GM23338 (cell line): ENCODE measurements around the gene RIOK3. TPM values are rescaled to one million over a fixed set of nuclear protein-coding genes. Genes with fewer than 3 reads are reported as not detected.

Experiments used
- ATAC-seq: fragments of 200-7000 bp; cut with Tn5 transposase; 3 replicates; pipeline ENCODE4 v1.9.1; 2020
- DNase-seq: peaks from one replicate; pipeline ENCODE4 v3.0.0-alpha.2; 2015; ENCODE audit warnings: low spot score
- H2AFZ ChIP-seq: fragments of 200-600 bp; sonication (generic); 2 replicates; pipeline ENCODE4 v1.8.0; 2016; ENCODE audit warnings: antibody characterized with exemption, mild to moderate bottlenecking, moderate library complexity
- H3F3A ChIP-seq: fragments of 200-600 bp; sonication (generic); replicated peaks from 2 replicates; pipeline ENCODE4 v1.8.0; 2017; ENCODE audit warnings: antibody characterized with exemption, mixed run types, low read depth
- H3K27ac ChIP-seq: fragments of 200-600 bp; sonication (generic); 2 replicates; pipeline ENCODE4 v1.6.1; 2016; ENCODE audit warnings: low read depth
- H3K27me3 ChIP-seq: fragments of 200-600 bp; sonication (generic); 2 replicates; pipeline ENCODE4 v1.8.0; 2016; ENCODE audit warnings: mild to moderate bottlenecking, mixed run types, moderate library complexity; ENCODE audit not compliant: insufficient read depth
- H3K36me3 ChIP-seq: fragments of 200-600 bp; sonication (generic); 2 replicates; pipeline ENCODE4 v1.8.0; 2016; ENCODE audit warnings: mild to moderate bottlenecking; ENCODE audit not compliant: insufficient read depth
- H3K4me1 ChIP-seq: fragments of 200-600 bp; sonication (generic); 2 replicates; pipeline ENCODE4 v1.8.0; 2016; ENCODE audit warnings: mild to moderate bottlenecking, moderate library complexity; ENCODE audit not compliant: insufficient read depth
- H3K4me2 ChIP-seq: fragments of 200-600 bp; sonication (generic); 2 replicates; pipeline ENCODE4 v1.7.1; 2017; ENCODE audit warnings: mixed run types
- H3K4me3 ChIP-seq: fragments of 200-600 bp; sonication (generic); 2 replicates; pipeline ENCODE4 v1.6.1; 2016; ENCODE audit warnings: mixed run types
- H3K79me2 ChIP-seq: fragments of 200-600 bp; sonication (generic); replicated peaks from 2 replicates; pipeline ENCODE4 v1.8.0; 2017; ENCODE audit warnings: mild to moderate bottlenecking; ENCODE audit not compliant: insufficient read depth
- H3K9me2 ChIP-seq: fragments of 200-600 bp; sonication (generic); 2 replicates; pipeline ENCODE4 v1.8.0; 2017; ENCODE audit not compliant: insufficient read depth
- H4K20me1 ChIP-seq: fragments of 200-600 bp; sonication (generic); replicated peaks from 2 replicates; pipeline ENCODE4 v1.8.0; 2017; ENCODE audit warnings: mild to moderate bottlenecking; ENCODE audit not compliant: insufficient read depth
- H3K27ac Mint-ChIP-seq: 2 replicates; pipeline ENCODE4 v1.8.0; 2020; ENCODE audit warnings: inconsistent platforms, mild to moderate bottlenecking, moderate library complexity, mixed read lengths
- H3K27me3 Mint-ChIP-seq: 3 replicates; pipeline ENCODE4 v1.8.0; 2022; ENCODE audit warnings: low read depth, mild to moderate bottlenecking, moderate library complexity, mixed read lengths, inconsistent platforms; ENCODE audit not compliant: insufficient read depth, poor library complexity
- H3K36me3 Mint-ChIP-seq: 3 replicates; pipeline ENCODE4 v1.8.0; 2021; ENCODE audit warnings: low read depth, mild to moderate bottlenecking, inconsistent platforms, moderate library complexity, mixed read lengths
- H3K4me1 Mint-ChIP-seq: 3 replicates; pipeline ENCODE4 v1.8.0; 2020; ENCODE audit warnings: mild to moderate bottlenecking, inconsistent platforms, mixed read lengths
- H3K4me3 Mint-ChIP-seq: 3 replicates; pipeline ENCODE4 v1.8.0; 2021; ENCODE audit warnings: moderate library complexity, mild to moderate bottlenecking, inconsistent platforms, mixed read lengths
- H3K9me3 Mint-ChIP-seq: 3 replicates; pipeline ENCODE4 v1.8.0; 2020; ENCODE audit warnings: moderate library complexity, mild to moderate bottlenecking, inconsistent platforms, mixed read lengths
- CREB1 ChIP-seq: fragments of 250-450 bp; sonication (Bioruptor Pico); IDR thresholded peaks from 2 replicates; pipeline ENCODE4 v1.5.0; 2020; ENCODE audit warnings: low read depth, mild to moderate bottlenecking, moderate library complexity
- ETS1 ChIP-seq: IDR thresholded peaks from 2 replicates; pipeline ENCODE4 v1.6.1; 2016; ENCODE audit warnings: antibody characterized with exemption
- EZH2 ChIP-seq: fragments of 200-600 bp; sonication (generic); IDR thresholded peaks from one replicate; pipeline ENCODE4 v1.8.0; 2017; ENCODE audit warnings: antibody characterized with exemption, mild to moderate bottlenecking, low read depth; ENCODE audit not compliant: unreplicated experiment
- EZH2phosphoT487 ChIP-seq: fragments of 200-600 bp; sonication (generic); IDR thresholded peaks from one replicate; pipeline ENCODE4 v1.8.1; 2018; ENCODE audit warnings: antibody characterized with exemption; ENCODE audit not compliant: unreplicated experiment
- JUNB ChIP-seq: IDR thresholded peaks from one replicate; pipeline ENCODE4 v1.6.1; 2016; ENCODE audit warnings: antibody characterized with exemption; ENCODE audit not compliant: unreplicated experiment
- NANOG ChIP-seq: IDR thresholded peaks from 2 replicates; pipeline ENCODE4 v1.6.1; 2016; ENCODE audit warnings: antibody characterized with exemption, borderline replicate concordance
- POLR2AphosphoS5 ChIP-seq: IDR thresholded peaks from 2 replicates; pipeline ENCODE4 v1.6.1; 2016; ENCODE audit warnings: antibody characterized with exemption, low read depth
- REST ChIP-seq: IDR thresholded peaks from one replicate; pipeline ENCODE4 v1.6.1; 2018; ENCODE audit warnings: antibody characterized with exemption; ENCODE audit not compliant: unreplicated experiment
- STAT1 ChIP-seq: IDR thresholded peaks from one replicate; pipeline ENCODE4 v1.6.1; 2016; ENCODE audit warnings: antibody characterized with exemption; ENCODE audit not compliant: unreplicated experiment
- ZNF114 ChIP-seq: fragments of 250-450 bp; sonication (Bioruptor Pico); IDR thresholded peaks from 2 replicates; pipeline ENCODE4 v1.5.0; 2020; ENCODE audit warnings: mild to moderate bottlenecking, moderate library complexity
- polyA plus RNA-seq: library from polyadenylated mRNA; unstranded; fragments of >200 nt; fragmentation: Nextera tagmentation; extraction: Ambion mirVana; gene quantifications from 2 replicates; pipeline ENCODE4 v1.2.1, GENCODE V29; 2016
- total RNA-seq: library from RNA; depleted of rRNA; stranded (reverse); fragments of >200 nt; shearing (Covaris generic); gene quantifications from 2 replicates; pipeline ENCODE4 v1.2.3, GENCODE V29; 2014
- TF ChIP-seq, protein P1 (sequence below): fragments of 250-450 bp; sonication (Bioruptor Pico); IDR thresholded peaks from 2 replicates; pipeline ENCODE4 v1.5.0; 2020; ENCODE audit warnings: mild to moderate bottlenecking, moderate library complexity
- TF ChIP-seq, protein P2 (sequence below), 2 experiments: fragments of 200-600 bp in 1 of 2; sonication (generic) in 1 of 2; conservative IDR thresholded peaks; 2 replicates each; pipeline versions ENCODE4 v1.5.1 to v1.6.1; 2016 to 2017; ENCODE audit warnings: antibody characterized with exemption in 2 of 2, low read depth in 2 of 2, mild to moderate bottlenecking in 2 of 2, moderate library complexity in 1 of 2

Gene RIOK3
- total and polyA plus RNA-seq, 2 experiments from 2014 or later = 20.8 to 22.1 TPM

DNA sequence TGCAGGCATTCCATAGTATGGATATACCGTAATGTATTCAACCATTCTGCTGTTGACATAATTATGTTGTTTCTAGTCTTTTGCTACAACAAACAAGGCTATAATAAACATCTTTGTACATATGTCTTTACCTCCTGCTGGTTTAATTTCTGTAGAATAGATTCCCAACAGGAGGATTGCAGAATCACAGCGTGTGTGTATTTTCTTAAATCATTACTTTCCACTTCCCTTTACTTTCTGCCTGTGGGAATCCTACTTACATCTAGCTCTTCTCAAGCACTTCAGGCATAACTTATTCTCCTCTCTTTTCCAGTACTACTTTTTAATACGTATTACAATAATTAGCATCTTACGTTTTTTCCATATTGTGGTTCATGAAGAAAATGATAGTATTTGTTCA, 13.0 kb upstream of the RIOK3 start (continued):
- TF ChIP-seq, protein P1, sequence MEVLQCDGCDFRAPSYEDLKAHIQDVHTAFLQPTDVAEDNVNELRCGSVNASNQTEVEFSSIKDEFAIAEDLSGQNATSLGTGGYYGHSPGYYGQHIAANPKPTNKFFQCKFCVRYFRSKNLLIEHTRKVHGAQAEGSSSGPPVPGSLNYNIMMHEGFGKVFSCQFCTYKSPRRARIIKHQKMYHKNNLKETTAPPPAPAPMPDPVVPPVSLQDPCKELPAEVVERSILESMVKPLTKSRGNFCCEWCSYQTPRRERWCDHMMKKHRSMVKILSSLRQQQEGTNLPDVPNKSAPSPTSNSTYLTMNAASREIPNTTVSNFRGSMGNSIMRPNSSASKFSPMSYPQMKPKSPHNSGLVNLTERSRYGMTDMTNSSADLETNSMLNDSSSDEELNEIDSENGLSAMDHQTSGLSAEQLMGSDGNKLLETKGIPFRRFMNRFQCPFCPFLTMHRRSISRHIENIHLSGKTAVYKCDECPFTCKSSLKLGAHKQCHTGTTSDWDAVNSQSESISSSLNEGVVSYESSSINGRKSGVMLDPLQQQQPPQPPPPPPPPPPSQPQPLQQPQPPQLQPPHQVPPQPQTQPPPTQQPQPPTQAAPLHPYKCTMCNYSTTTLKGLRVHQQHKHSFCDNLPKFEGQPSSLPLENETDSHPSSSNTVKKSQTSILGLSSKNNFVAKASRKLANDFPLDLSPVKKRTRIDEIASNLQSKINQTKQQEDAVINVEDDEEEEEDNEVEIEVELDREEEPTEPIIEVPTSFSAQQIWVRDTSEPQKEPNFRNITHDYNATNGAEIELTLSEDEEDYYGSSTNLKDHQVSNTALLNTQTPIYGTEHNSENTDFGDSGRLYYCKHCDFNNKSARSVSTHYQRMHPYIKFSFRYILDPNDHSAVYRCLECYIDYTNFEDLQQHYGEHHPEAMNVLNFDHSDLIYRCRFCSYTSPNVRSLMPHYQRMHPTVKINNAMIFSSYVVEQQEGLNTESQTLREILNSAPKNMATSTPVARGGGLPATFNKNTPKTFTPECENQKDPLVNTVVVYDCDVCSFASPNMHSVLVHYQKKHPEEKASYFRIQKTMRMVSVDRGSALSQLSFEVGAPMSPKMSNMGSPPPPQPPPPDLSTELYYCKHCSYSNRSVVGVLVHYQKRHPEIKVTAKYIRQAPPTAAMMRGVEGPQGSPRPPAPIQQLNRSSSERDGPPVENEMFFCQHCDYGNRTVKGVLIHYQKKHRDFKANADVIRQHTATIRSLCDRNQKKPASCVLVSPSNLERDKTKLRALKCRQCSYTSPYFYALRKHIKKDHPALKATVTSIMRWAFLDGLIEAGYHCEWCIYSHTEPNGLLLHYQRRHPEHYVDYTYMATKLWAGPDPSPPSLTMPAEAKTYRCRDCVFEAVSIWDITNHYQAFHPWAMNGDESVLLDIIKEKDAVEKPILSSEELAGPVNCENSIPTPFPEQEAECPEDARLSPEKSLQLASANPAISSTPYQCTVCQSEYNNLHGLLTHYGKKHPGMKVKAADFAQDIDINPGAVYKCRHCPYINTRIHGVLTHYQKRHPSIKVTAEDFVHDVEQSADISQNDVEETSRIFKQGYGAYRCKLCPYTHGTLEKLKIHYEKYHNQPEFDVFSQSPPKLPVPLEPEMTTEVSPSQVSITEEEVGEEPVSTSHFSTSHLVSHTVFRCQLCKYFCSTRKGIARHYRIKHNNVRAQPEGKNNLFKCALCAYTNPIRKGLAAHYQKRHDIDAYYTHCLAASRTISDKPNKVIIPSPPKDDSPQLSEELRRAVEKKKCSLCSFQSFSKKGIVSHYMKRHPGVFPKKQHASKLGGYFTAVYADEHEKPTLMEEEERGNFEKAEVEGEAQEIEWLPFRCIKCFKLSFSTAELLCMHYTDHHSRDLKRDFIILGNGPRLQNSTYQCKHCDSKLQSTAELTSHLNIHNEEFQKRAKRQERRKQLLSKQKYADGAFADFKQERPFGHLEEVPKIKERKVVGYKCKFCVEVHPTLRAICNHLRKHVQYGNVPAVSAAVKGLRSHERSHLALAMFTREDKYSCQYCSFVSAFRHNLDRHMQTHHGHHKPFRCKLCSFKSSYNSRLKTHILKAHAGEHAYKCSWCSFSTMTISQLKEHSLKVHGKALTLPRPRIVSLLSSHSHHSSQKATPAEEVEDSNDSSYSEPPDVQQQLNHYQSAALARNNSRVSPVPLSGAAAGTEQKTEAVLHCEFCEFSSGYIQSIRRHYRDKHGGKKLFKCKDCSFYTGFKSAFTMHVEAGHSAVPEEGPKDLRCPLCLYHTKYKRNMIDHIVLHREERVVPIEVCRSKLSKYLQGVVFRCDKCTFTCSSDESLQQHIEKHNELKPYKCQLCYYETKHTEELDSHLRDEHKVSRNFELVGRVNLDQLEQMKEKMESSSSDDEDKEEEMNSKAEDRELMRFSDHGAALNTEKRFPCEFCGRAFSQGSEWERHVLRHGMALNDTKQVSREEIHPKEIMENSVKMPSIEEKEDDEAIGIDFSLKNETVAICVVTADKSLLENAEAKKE (CRISPR knock-in tag) = no peak

GRCh38 chr18:23442958-23443357, 10.1 kb upstream of the RIOK3 start:
- Histone ChIP-seq H4K20me1 (no peaks in the 10 kb centered on the region), H3K36me3 (no peaks in the 10 kb centered on the region), H2AFZ (no peak overlapping the region), H3K27ac (no peak overlapping the region), H3K4me1 (no peaks in the 10 kb centered on the region), H3F3A (no peaks in the 10 kb centered on the region), H3K4me2 (no peak overlapping the region), H3K27me3 (no peaks in the 10 kb centered on the region), H3K79me2 (no peaks in the 10 kb centered on the region), H3K4me3 (no peak overlapping the region), H3K9me2 (no peaks in the 10 kb centered on the region)
- Mint-ChIP-seq H3K9me3 (no peaks in the 10 kb centered on the region), H3K27me3 (peaks cover 3% of the 10 kb centered on the region), H3K36me3 (no peaks in the 10 kb centered on the region), H3K4me1 (no peaks in the 10 kb centered on the region), H3K27ac (no peak overlapping the region), H3K4me3 (no peak overlapping the region)
- ATAC-seq (no peak), DNase-seq (no peak)
- TF ChIP-seq CREB1 (no peak), STAT1 (no peak), JUNB (no peak), POLR2AphosphoS5 (no peak), ETS1 (no peak), REST (no peak), ZNF114 (CRISPR knock-in tag) (no peak), EZH2phosphoT487 (no peak), NANOG (no peak), EZH2 (no peak)
- TF ChIP-seq, protein P2, sequence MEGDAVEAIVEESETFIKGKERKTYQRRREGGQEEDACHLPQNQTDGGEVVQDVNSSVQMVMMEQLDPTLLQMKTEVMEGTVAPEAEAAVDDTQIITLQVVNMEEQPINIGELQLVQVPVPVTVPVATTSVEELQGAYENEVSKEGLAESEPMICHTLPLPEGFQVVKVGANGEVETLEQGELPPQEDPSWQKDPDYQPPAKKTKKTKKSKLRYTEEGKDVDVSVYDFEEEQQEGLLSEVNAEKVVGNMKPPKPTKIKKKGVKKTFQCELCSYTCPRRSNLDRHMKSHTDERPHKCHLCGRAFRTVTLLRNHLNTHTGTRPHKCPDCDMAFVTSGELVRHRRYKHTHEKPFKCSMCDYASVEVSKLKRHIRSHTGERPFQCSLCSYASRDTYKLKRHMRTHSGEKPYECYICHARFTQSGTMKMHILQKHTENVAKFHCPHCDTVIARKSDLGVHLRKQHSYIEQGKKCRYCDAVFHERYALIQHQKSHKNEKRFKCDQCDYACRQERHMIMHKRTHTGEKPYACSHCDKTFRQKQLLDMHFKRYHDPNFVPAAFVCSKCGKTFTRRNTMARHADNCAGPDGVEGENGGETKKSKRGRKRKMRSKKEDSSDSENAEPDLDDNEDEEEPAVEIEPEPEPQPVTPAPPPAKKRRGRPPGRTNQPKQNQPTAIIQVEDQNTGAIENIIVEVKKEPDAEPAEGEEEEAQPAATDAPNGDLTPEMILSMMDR (conservative IDR thresholded peaks at IDR 0.05; ENCODE audit: low read depth in 2 of 2) = no peak
